ENCODE data around the gene ZNF775.

ZNF775 gene

DNA sequence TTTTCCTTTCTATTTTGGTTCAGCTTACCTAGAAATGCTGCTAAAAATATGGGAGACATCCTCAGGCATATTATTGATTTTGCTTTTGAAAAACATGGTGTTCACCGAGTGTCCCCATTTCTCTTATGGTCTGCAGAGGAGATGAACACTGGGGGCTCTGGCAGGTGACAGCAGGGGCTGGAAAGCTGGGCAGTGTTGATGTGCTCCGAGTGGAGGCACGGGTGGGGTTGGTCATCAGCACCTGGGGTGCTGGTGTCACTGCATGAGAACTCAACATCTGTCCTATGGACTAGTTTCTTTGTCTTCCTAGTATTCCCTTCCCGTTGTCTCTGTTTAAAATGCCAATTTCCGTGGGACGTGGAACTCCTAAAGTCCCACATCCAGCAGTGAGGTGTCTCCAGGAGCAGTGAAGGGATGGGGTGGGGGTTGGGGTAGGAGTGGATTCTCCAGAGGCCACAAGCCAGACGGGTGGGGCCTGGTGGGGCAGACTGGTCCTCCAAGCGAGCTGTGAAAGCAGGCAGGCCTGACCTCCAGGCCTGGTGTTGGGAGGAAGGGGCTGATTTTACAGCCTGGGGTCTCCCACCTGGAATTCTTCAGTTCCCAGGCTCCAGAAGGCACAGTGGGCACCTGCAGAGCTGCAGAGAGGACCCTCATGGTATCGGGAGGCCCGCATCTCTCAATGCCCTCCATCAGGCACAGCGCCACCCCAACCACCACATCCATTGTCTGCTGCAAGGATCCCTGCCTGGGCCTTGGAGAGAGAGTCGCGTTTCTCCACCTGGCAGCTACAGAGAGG, 24.4 kb downstream of the ZNF775 start:
- TF ChIP-seq, protein P1, sequence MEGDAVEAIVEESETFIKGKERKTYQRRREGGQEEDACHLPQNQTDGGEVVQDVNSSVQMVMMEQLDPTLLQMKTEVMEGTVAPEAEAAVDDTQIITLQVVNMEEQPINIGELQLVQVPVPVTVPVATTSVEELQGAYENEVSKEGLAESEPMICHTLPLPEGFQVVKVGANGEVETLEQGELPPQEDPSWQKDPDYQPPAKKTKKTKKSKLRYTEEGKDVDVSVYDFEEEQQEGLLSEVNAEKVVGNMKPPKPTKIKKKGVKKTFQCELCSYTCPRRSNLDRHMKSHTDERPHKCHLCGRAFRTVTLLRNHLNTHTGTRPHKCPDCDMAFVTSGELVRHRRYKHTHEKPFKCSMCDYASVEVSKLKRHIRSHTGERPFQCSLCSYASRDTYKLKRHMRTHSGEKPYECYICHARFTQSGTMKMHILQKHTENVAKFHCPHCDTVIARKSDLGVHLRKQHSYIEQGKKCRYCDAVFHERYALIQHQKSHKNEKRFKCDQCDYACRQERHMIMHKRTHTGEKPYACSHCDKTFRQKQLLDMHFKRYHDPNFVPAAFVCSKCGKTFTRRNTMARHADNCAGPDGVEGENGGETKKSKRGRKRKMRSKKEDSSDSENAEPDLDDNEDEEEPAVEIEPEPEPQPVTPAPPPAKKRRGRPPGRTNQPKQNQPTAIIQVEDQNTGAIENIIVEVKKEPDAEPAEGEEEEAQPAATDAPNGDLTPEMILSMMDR (IDR thresholded peaks at IDR 0.05; ENCODE audit: insufficient read depth, low read length): no peak
- TF ChIP-seq, protein P2, sequence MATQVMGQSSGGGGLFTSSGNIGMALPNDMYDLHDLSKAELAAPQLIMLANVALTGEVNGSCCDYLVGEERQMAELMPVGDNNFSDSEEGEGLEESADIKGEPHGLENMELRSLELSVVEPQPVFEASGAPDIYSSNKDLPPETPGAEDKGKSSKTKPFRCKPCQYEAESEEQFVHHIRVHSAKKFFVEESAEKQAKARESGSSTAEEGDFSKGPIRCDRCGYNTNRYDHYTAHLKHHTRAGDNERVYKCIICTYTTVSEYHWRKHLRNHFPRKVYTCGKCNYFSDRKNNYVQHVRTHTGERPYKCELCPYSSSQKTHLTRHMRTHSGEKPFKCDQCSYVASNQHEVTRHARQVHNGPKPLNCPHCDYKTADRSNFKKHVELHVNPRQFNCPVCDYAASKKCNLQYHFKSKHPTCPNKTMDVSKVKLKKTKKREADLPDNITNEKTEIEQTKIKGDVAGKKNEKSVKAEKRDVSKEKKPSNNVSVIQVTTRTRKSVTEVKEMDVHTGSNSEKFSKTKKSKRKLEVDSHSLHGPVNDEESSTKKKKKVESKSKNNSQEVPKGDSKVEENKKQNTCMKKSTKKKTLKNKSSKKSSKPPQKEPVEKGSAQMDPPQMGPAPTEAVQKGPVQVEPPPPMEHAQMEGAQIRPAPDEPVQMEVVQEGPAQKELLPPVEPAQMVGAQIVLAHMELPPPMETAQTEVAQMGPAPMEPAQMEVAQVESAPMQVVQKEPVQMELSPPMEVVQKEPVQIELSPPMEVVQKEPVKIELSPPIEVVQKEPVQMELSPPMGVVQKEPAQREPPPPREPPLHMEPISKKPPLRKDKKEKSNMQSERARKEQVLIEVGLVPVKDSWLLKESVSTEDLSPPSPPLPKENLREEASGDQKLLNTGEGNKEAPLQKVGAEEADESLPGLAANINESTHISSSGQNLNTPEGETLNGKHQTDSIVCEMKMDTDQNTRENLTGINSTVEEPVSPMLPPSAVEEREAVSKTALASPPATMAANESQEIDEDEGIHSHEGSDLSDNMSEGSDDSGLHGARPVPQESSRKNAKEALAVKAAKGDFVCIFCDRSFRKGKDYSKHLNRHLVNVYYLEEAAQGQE (IDR thresholded peaks at IDR 0.05; ENCODE audit: insufficient replicate concordance, low read depth): no peak
- TF ChIP-seq GABPA (IDR thresholded peaks at IDR 0.05; ENCODE audit: low read depth) (no peak), POLR2AphosphoS5 (IDR thresholded peaks at IDR 0.05; ENCODE audit: low read depth) (no peak)
- DNase-seq (ENCODE audit: low read depth in 1 of 2, low spot score in 1 of 2): no peak
- Histone ChIP-seq H3K4me3 (replicated peaks; ENCODE audit: insufficient read depth, low read length) (no peak overlapping the region), H3K27ac (replicated peaks) (no peak overlapping the region), H3K27me3 (ENCODE audit: insufficient read depth, poor library complexity, severe bottlenecking) (no peaks in the 10 kb centered on the region)

DNA sequence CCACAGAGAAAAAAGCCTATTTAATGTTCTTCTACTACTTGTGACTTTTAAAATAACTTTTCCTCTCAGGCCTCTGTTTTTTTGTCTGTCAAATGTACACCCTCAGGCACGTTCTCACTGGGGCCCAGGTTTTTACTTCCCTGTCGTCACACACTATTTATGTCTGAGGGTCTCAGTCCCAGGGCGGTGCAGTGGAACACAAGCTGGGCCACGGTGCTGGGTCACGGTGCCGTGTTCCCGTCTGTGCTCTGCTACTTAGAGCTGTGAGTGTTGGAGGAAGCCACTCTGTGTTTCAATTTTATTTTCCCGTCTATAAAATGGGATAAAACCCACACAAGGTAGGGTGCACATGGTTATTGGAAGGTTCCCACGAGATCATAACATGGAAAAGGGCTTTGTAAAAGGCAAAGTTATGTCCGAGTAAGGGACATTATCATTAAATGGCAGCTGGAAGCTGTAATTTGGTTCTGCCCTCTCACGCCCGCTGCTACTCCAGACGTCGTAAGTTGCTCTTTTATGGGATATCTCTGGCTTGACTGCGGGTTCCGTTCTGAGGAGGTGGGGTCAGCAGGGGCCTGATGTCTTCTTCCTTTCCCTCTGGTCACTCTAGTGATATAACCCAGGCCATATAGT, 25.2 kb downstream of the ZNF775 start:
- no peak for TF ChIP-seq SPI1 (IDR thresholded peaks at IDR 0.05; ENCODE audit: borderline replicate concordance, low read depth)
- TF ChIP-seq, protein P1 (IDR thresholded peaks at IDR 0.05; ENCODE audit: insufficient read depth, low read length): no peak
- no peak for TF ChIP-seq POLR2AphosphoS5 (IDR thresholded peaks at IDR 0.05; ENCODE audit: low read depth)
- TF ChIP-seq, protein P2 (IDR thresholded peaks at IDR 0.05; ENCODE audit: insufficient replicate concordance, low read depth): no peak
- TF ChIP-seq GABPA (IDR thresholded peaks at IDR 0.05; ENCODE audit: low read depth): no peak
- Histone ChIP-seq H3K27ac (replicated peaks) (no peak overlapping the region; the same call in 1 of the 2 replicates), H3K4me3 (replicated peaks; ENCODE audit: insufficient read depth, low read length) (peak overlapping the region; percentile 83), H3K27me3 (ENCODE audit: insufficient read depth, poor library complexity, severe bottlenecking) (no peaks in the 10 kb centered on the region)
- no peak for DNase-seq (ENCODE audit: low read depth in 1 of 2, low spot score in 1 of 2)

DNA sequence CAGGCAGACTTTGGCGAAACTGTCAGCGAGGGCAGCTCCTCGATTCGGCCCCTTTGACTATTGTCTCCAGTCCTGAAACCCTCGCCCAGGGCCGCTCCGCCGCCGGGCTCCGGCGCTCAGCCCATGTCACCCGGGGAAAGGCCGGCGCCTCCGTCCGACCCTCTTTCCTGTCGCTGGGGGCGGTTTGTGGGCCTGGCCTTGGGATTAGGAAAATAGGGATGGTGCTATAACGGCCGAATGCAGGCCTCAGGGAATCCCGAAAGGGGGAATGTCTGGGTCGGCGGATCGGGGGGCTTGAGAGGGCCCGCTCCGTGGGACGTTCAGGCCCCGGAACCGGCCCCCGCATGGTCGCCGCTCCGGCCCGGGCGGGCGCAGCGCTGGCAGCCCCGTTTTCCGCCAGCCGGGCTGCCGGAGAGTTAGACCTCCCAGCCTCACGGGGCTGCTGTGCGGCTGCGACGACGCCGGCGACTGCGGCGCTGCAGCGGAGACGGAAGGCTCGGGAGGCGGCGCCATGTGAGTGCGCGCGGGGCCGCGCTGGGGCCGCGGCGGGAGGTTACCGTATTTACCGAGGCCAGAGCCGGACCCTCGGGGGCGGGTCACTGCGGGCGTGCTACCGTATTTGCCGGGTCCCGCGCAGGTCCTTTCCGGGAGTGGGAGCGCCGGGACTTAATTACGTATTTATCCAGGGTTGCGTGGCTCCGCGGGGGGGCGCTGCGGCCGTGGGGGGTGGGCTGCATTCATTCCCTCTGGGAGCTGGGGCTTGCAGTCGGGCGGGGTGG, 25.9 kb downstream of the ZNF775 start:
- Histone ChIP-seq H3K27ac (replicated peaks) (peak overlapping the region; percentile 37), H3K27me3 (ENCODE audit: insufficient read depth, poor library complexity, severe bottlenecking) (no peaks in the 10 kb centered on the region), H3K4me3 (replicated peaks; ENCODE audit: insufficient read depth, low read length) (peak overlapping the region; percentile 83)
- TF ChIP-seq, protein P2 (IDR thresholded peaks at IDR 0.05; ENCODE audit: insufficient replicate concordance, low read depth): no peak
- no peak for TF ChIP-seq SPI1 (IDR thresholded peaks at IDR 0.05; ENCODE audit: borderline replicate concordance, low read depth)
- DNase-seq (ENCODE audit: low read depth in 1 of 2, low spot score in 1 of 2): peak; percentile 57 to 75

Data from HL-60 (cell line).